ENCODE data around the gene KIF26A.

DNA sequence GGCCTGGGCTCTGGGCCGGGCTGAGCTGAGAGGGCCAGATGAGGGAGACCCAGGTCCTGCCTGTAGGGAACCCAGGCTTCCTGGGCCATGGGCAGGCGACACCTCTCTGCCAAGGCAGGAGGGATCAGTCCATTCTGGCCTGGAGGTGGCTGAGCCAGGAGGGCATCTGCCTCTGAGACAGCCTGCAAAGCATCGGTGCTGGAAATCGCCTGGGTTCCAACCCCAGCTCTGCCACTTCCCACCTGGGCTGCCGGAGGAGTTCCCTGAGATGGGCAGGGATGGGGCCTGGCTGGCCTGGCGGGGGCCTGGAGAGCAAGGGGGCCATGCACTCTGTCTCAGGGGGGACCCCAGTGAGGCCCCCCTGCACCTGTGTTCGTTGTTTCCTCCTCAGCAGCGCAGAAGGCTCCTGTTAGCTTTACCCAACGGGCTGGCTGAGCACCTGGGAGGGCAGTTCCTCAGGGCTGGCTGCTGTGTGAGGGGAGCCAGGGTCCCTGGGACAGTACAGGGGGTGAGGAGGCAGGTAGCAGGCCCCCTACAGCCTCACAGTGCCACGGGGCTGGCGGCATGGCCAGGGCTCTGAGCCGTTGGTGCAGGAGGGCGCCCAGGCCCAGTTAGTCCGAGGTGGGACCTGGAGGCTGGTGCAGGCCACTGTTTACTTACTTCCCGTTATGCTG is 50.5 kb downstream of the KIF26A start:
- TF ChIP-seq, protein P1, sequence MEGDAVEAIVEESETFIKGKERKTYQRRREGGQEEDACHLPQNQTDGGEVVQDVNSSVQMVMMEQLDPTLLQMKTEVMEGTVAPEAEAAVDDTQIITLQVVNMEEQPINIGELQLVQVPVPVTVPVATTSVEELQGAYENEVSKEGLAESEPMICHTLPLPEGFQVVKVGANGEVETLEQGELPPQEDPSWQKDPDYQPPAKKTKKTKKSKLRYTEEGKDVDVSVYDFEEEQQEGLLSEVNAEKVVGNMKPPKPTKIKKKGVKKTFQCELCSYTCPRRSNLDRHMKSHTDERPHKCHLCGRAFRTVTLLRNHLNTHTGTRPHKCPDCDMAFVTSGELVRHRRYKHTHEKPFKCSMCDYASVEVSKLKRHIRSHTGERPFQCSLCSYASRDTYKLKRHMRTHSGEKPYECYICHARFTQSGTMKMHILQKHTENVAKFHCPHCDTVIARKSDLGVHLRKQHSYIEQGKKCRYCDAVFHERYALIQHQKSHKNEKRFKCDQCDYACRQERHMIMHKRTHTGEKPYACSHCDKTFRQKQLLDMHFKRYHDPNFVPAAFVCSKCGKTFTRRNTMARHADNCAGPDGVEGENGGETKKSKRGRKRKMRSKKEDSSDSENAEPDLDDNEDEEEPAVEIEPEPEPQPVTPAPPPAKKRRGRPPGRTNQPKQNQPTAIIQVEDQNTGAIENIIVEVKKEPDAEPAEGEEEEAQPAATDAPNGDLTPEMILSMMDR (IDR thresholded peaks at IDR 0.05; ENCODE audit: insufficient read depth, low read depth, low read length), result no peak
- TF ChIP-seq EZH2 (IDR thresholded peaks at IDR 0.05; ENCODE audit: insufficient read depth, low read length), result no peak

Measured in astrocyte (in vitro differentiated cells and primary cell).